Measurements from ENCODE around the gene MATN3. TPM values are rescaled to one million over a fixed set of nuclear protein-coding genes. Genes with fewer than 3 reads are reported as not detected.

MATN3 gene
- total and polyA plus RNA-seq, 2 of the 8 experiments (the other 6 are each of a cell fraction or from before 2014, with no cell fraction given) = 3.0 to 9.9 TPM

DNA sequence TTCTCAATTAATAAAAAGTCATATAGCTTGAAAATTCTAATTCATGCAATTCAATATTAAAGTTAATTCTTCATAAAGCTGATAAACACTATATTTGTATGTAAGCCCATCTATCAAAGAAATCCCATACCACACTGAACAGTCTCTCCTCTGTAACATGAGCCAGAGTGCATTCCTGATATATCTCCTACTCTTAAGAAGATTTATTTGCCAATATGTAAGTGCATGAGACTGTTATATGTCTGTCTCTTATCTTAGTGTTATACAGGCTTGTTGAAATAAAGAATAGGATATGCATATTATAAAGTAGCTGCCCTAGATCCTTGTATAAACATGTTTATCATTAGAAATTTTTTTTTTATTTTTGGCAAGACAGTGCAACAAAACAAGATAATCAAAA is 70.3 kb downstream of the MATN3 start:
- Histone ChIP-seq H2BK15ac (ENCODE audit: low read length) (no peak overlapping the region), H3K4me3 (ENCODE audit: extremely low read depth in 1 of 4, insufficient read depth in 2 of 4, low read depth in 3 of 4, low read length in 4 of 4) (no peak overlapping the region), H3K23me2 (ENCODE audit: low read depth, low read length) (no peaks in the 10 kb centered on the region), H3K56ac (replicated peaks; ENCODE audit: insufficient read length, low read depth, low read length) (no peak overlapping the region), H2BK20ac (ENCODE audit: low read length) (no peak overlapping the region), H2AFZ (ENCODE audit: low read length) (no peak overlapping the region), H3K4me1 (replicated peaks in 1 of 4; ENCODE audit: control insufficient read depth in 3 of 4, insufficient read depth in 4 of 4, low read length in 3 of 4) (peaks cover 0 to 10% (median 2%) of the 10 kb centered on the region in 4 experiments; a peak in 4 of 7 replicates), H2BK5ac (ENCODE audit: low read depth, low read length) (no peak overlapping the region), H2AK5ac (ENCODE audit: low read depth, low read length) (no peak overlapping the region), H2BK120ac (replicated peaks; ENCODE audit: low read depth, low read length) (no peak overlapping the region), H3K9me3 (ENCODE audit: insufficient read depth in 2 of 2, low read depth in 1 of 2, low read length in 1 of 2) (no peaks in the 10 kb centered on the region), H2BK12ac (ENCODE audit: low read depth, low read length) (no peak overlapping the region), H3K27me3 (replicated peaks in 1 of 4; ENCODE audit: control insufficient read depth in 3 of 4, extremely low read depth in 1 of 4, insufficient read depth in 3 of 4, low read length in 3 of 4) (no peaks in the 10 kb centered on the region), H3K36me3 (ENCODE audit: control insufficient read depth in 2 of 4, insufficient read depth in 4 of 4, low read length in 3 of 4) (peaks cover 0 to 14% (median 5%) of the 10 kb centered on the region in 4 experiments; a peak in 5 of 8 replicates), H3K9ac (replicated peaks in 1 of 4; ENCODE audit: extremely low read depth in 1 of 4, low read depth in 3 of 4, low read length in 3 of 4) (no peak overlapping the region), H4K5ac (ENCODE audit: insufficient read length, low read depth, low read length) (no peak overlapping the region), H3K23ac (ENCODE audit: insufficient read length) (no peak overlapping the region), H3K79me1 (ENCODE audit: low read depth, low read length) (no peaks in the 10 kb centered on the region), H4K8ac (ENCODE audit: extremely low read depth, insufficient read depth, low read length) (no peak overlapping the region), H4K20me1 (replicated peaks in 1 of 2; ENCODE audit: control insufficient read depth in 1 of 2, insufficient read depth in 2 of 2, low read length in 2 of 2) (no peaks in the 10 kb centered on the region), H3K79me2 (ENCODE audit: control insufficient read depth in 1 of 2, insufficient read depth in 2 of 2, low read length in 2 of 2) (no peaks in the 10 kb centered on the region), H4K91ac (replicated peaks; ENCODE audit: insufficient read length, low read length) (no peak overlapping the region), H3K27ac (ENCODE audit: low read depth, low read length) (no peak overlapping the region), H3K18ac (ENCODE audit: extremely low read depth, low read length) (no peak overlapping the region), H3K4me2 (ENCODE audit: insufficient read depth in 1 of 2, low read depth in 2 of 2, low read length in 2 of 2) (no peak overlapping the region), H3K4ac (replicated peaks; ENCODE audit: insufficient read length, low read depth, low read length) (no peak overlapping the region), H3K14ac (ENCODE audit: insufficient read length) (no peak overlapping the region)
- no peak for TF ChIP-seq CHD7 (IDR thresholded peaks at IDR 0.05; ENCODE audit: insufficient replicate concordance, low read length)
- CTCF ChIA-PET (ENCODE audit: partially characterized antibody) = interaction anchor here (0.8 to 1.9 kb wide), 4 partner anchors 13 to 74 kb away, joined by 3 to 7 read pairs (median 3); no protein-coding TSS in a partner anchor
- no peak for FAIRE-seq
- no peak for DNase-seq (ENCODE audit: low read depth in 1 of 2, low spot score in 2 of 2)
- POLR2A ChIA-PET (ENCODE audit: partially characterized antibody) = no interaction called here

All from H1 (cell line).